Transverse colon (tissue), 4 donors: ENCODE results near the gene KRTAP10-5. TPM values are rescaled to one million over a fixed set of nuclear protein-coding genes. Genes with fewer than 3 reads are reported as not detected.
"Not testable (repeated sequence)": the region's sequence is repeated elsewhere in the genome, so short reads cannot be mapped to it uniquely, and the experiment has no call there.

Experiments
- DNase-seq: peaks from one replicate; pipeline ENCODE4 v3.0.0-alpha.2; 2019
- H3K27ac ChIP-seq, 4 donors: fragments of 200-600 bp; sonication (generic); 2 replicates each; pipeline ENCODE4 v1.5.1; 2016 to 2018; ENCODE audit warnings: inconsistent platforms in 4 of 4
- H3K27me3 ChIP-seq: fragments of 200-600 bp; sonication (generic); 2 replicates; pipeline ENCODE4 v1.5.1; 2017; ENCODE audit warnings: inconsistent platforms
- H3K36me3 ChIP-seq, 4 donors: fragments of 200-600 bp; sonication (generic); 2 replicates each; pipeline ENCODE4 v1.5.1; 2017 to 2019; ENCODE audit warnings: inconsistent platforms in 4 of 4
- H3K4me1 ChIP-seq, 4 donors: fragments of 200-600 bp; sonication (generic); 2 replicates each; pipeline ENCODE4 v1.5.1; 2017 to 2020; ENCODE audit warnings: inconsistent platforms in 4 of 4
- H3K4me3 ChIP-seq, 4 donors: fragments of 200-600 bp; sonication (generic); 1 replicate in 1 of 4; 2 replicates in 3 of 4; pipeline versions ENCODE4 v1.5.1 to v1.6.1; 2017 to 2019; ENCODE audit warnings: inconsistent platforms in 4 of 4
- H3K9me3 ChIP-seq, 2 donors: fragments of 200-600 bp; sonication (generic); 2 replicates each; pipeline ENCODE4 v1.5.1; 2017 to 2019; ENCODE audit warnings: inconsistent platforms in 2 of 2
- CTCF ChIP-seq, 5 experiments: fragments of 200-600 bp in 3 of 5; fragments of 450-650 bp in 2 of 5; sonication (generic) in 3 of 5; IDR thresholded peaks; 1 replicate in 2 of 5; 2 replicates in 3 of 5; pipeline ENCODE4 v1.5.1; 2016 to 2017; ENCODE audit warnings: antibody characterized with exemption in 5 of 5, inconsistent platforms in 3 of 5, mild to moderate bottlenecking in 2 of 5, moderate library complexity in 1 of 5
- EP300 ChIP-seq: sonication (generic); formaldehyde crosslinking; IDR thresholded peaks from one replicate; pipeline ENCODE4 v1.6.1; 2017; ENCODE audit warnings: antibody characterized with exemption, low read depth
- POLR2A ChIP-seq: fragments of 450-650 bp; IDR thresholded peaks from one replicate; pipeline ENCODE4 v1.6.1; 2016; ENCODE audit warnings: antibody characterized with exemption, mild to moderate bottlenecking, moderate library complexity
- POLR2AphosphoS5 ChIP-seq, 3 donors: sonication (generic); formaldehyde crosslinking; IDR thresholded peaks; one replicate each; pipeline ENCODE4 v1.6.1; 2016; ENCODE audit warnings: antibody characterized with exemption in 3 of 3
- WGBS, 2 donors: methylation state at CpG; one replicate each; pipeline ENCODE4 v1.1.5; 2018; ENCODE audit warnings: low coverage in 1 of 2; 5-methylcytosine and 5-hydroxymethylcytosine counted together
- in situ Hi-C, 4 donors: fragments of 200-750 bp; cut with MboI; loops; one replicate each; pipeline versions ENCODE4 v1.15.0 to v1.15.1; 2017; ENCODE audit warnings: low sequenced_read_pairs in 3 of 4, low pct_ligation_motif_present in 1 of 4, low pct_unique_long_range_greater_than_20kb in 1 of 4
- intact Hi-C: fragments of 100-400 bp; cut with DNase I; formaldehyde crosslinking; loops from one replicate; pipeline ENCODE4 v1.15.1; 2023; ENCODE audit warnings: low total_unique reads
- total RNA-seq, 4 donors: library from RNA; depleted of rRNA; stranded (reverse); fragments of >200 nt; gene quantifications; one replicate each; pipeline ENCODE4 v1.1.0, GENCODE V29; 2016

The KRTAP10-5 gene
- total RNA-seq, 4 donors from 2014 or later, result not detected

GRCh38 chr21:44574457-44575306 lies 5.7 kb downstream of the KRTAP10-5 start:
- DNase-seq, result peak; percentile 77
- in situ Hi-C loops, result loop anchor here in 2 of 4 donors (25.0 kb wide), 1 partner anchor 113 kb away; the partner anchor contains the start of genes KRTAP10-12 (in 2 of the 2) and KRTAP12-1 (in 2 of the 2)
- Histone ChIP-seq H3K4me3 (peak overlapping the region in 2 of 4 donors; percentile 17 to 24), H3K36me3 (no peaks in the 10 kb centered on the region), H3K27ac (peak overlapping the region in 2 of 4 donors; percentile 11 to 61), H3K9me3 (no peaks in the 10 kb centered on the region), H3K27me3 (peaks cover 4% of the 10 kb centered on the region), H3K4me1 (peaks cover 0 to 11% (median 8%) of the 10 kb centered on the region in 4 donors)
- TF ChIP-seq EP300 (no peak), CTCF (IDR thresholded peaks at IDR 0.05) (peak in 2 of 5 experiments; percentile 15 to 16)
- intact Hi-C loops, result no loop called here
- 34% methylated on average over 19 of the region's 21 CpGs; no CpG with 5 or more reads in 1 of the 2 donors for WGBS, 2 donors

DNA sequence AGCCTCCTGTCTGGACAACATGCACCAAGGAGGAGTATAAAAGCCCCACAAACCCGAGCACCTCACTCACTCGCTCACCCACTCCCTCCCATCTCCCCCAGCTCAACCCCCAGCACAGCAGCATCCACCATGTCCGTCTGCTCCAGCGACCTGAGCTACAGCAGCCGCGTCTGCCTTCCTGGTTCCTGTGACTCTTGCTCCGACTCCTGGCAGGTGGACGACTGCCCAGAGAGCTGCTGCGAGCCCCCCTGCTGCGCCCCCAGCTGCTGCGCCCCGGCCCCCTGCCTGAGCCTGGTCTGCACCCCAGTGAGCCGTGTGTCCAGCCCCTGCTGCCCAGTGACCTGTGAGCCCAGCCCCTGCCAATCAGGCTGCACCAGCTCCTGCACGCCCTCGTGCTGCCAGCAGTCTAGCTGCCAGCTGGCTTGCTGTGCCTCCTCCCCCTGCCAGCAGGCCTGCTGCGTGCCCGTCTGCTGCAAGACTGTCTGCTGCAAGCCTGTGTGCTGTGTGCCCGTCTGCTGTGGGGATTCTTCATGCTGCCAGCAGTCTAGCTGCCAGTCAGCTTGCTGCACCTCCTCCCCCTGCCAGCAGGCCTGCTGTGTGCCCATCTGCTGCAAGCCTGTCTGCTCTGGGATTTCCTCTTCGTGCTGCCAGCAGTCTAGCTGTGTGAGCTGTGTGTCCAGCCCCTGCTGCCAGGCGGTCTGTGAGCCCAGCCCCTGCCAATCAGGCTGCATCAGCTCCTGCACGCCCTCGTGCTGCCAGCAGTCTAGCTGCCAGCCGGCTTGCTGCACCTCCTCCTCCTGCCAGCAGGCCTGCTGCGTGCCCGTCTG lies 6.6 kb downstream of the KRTAP10-5 start, which contains the start of gene KRTAP10-4:
KRTAP10-4 (plus strand) TSS at position 100 of the 827 bp plus-strand sequence; CDS start at position 130, 30 bp downstream.
- H3K4me3 ChIP-seq, result peak within 1 kb of the TSS in 2 of 4 donors; percentile 17 to 24
- intact Hi-C loops, in situ Hi-C loops: not testable (repeated sequence)

GRCh38 chr21:44572959-44573583 lies 7.3 kb downstream of the KRTAP10-5 start:
- Histone ChIP-seq H3K36me3 (no peaks in the 10 kb centered on the region), H3K27ac (no peak overlapping the region), H3K4me3 (no peak overlapping the region), H3K4me1 (peaks cover 0 to 11% (median 8%) of the 10 kb centered on the region in 4 donors), H3K9me3 (no peaks in the 10 kb centered on the region), H3K27me3 (peaks cover 4% of the 10 kb centered on the region)
- intact Hi-C loops (no loop called here), in situ Hi-C loops (no loop called here)
- TF ChIP-seq CTCF (IDR thresholded peaks at IDR 0.05), result no peak
- no peak for TF ChIP-seq POLR2A
- no peak for TF ChIP-seq POLR2AphosphoS5 (IDR thresholded peaks at IDR 0.05)
- TF ChIP-seq EP300, result no peak
- DNase-seq, result no peak
- 75% methylated on average over 15 of the region's 15 CpGs; no CpG with 5 or more reads in 1 of the 2 donors for WGBS, 2 donors

More for the DNA sequence above, 6.6 kb downstream of the KRTAP10-5 start, which contains the start of gene KRTAP10-4:
- Histone ChIP-seq H3K4me1 (peaks cover 0 to 11% (median 8%) of the 10 kb centered on the region in 4 donors), H3K27ac (peak within 1 kb of the TSS in 1 of 4 donors; percentile 61)
- not testable (repeated sequence) for H3K36me3 ChIP-seq, H3K27me3 ChIP-seq, DNase-seq, H3K9me3 ChIP-seq
- 36% methylated on average over 15 of the region's 25 CpGs; no CpG with 5 or more reads in 1 of the 2 donors for WGBS, 2 donors

DNA sequence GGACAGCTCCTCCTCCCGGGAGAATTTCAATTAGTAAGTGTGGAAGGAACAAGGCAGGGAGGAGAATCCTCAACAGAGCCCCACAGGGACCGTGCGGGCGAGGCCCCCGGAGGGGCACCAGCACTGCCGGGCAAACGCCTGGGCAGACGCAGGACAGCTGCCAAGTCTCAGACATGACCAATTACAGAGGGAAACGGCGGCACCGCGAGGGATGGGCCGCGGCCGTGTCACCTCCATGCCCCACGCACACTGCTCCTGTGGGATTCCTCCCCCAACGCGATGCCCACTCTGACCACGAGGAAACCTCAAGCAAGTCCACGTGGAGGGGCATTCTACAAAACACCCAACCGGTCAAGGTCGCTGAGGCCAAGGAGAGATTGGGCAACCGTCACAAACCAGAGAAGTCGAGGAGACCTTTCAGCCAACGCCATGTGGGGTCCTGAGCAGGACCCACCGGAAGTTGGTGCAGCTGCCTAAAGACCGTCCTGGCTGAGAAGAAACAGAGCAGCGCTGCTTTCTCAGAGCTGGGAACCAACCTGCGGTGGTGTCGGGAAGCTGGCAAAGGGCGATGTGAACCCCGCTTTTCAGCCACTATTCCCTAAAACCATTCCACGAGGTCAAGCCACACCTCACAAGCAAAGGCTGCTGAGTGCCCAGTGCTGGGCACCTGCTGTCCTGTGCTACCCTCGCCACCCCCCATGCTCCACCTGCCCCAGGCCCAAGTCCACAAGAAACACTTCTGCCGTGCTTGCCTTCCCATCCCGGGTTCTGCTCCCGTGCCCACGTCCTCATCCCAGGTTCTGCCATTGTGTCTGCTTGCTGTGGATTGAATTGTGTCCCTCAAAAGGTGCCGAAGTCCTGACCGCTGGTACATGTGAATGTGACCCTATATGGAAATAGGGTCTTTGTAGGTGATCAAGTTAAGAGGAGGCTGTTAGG lies 8.3 kb downstream of the KRTAP10-5 start:
- in situ Hi-C loops, result no loop called here
- Histone ChIP-seq H3K27ac (no peak overlapping the region), H3K27me3 (peaks cover 4% of the 10 kb centered on the region), H3K9me3 (no peaks in the 10 kb centered on the region), H3K36me3 (no peaks in the 10 kb centered on the region), H3K4me3 (no peak overlapping the region), H3K4me1 (peaks cover 0 to 11% (median 8%) of the 10 kb centered on the region in 4 donors)
- 88 to 89% methylated on average over 11 to 40 of the region's 40 CpGs for WGBS, 2 donors
- intact Hi-C loops, result no loop called here
- DNase-seq, result no peak
- TF ChIP-seq POLR2A, result no peak
- no peak for TF ChIP-seq POLR2AphosphoS5 (IDR thresholded peaks at IDR 0.05)
- TF ChIP-seq CTCF (IDR thresholded peaks at IDR 0.05), result no peak
- TF ChIP-seq EP300, result no peak
